Astrocyte (in vitro differentiated cells and primary cell): Measurements from ENCODE around the gene MAMLD1. TPM values are rescaled to one million over a fixed set of nuclear protein-coding genes. Genes with fewer than 3 reads are reported as not detected.

Source experiments
- DNase-seq: peaks from one replicate; pipeline ENCODE4 v3.0.0-alpha.2; 2010; ENCODE audit warnings: low read depth
- FAIRE-seq: peaks from 2 replicates; lab custom pipeline; 2011; peaks lifted over from hg19 to GRCh38; lab: Jason Lieb, UNC
- H2AFZ ChIP-seq: 2 replicates; pipeline ENCODE4 v1.6.0; 2012; ENCODE audit warnings: low read depth, low read length, inconsistent platforms
- H3K27ac ChIP-seq: 2 replicates; pipeline ENCODE4 v1.5.1; 2011; ENCODE audit warnings: low read depth, low read length, inconsistent platforms
- H3K27me3 ChIP-seq: 2 replicates; pipeline ENCODE4 v1.6.0; 2011; ENCODE audit warnings: low read length, inconsistent platforms; ENCODE audit not compliant: insufficient read depth
- H3K36me3 ChIP-seq: 2 replicates; pipeline ENCODE4 v1.5.1; 2011; ENCODE audit warnings: low read length, inconsistent platforms; ENCODE audit not compliant: insufficient read depth
- H3K4me1 ChIP-seq: 2 replicates; pipeline ENCODE4 v1.5.1; 2011; ENCODE audit warnings: low read length, inconsistent platforms; ENCODE audit not compliant: insufficient read depth
- H3K4me2 ChIP-seq: 2 replicates; pipeline ENCODE4 v1.6.0; 2012; ENCODE audit warnings: low read length, inconsistent platforms
- H3K4me3 ChIP-seq: 2 replicates; pipeline ENCODE4 v1.5.1; 2011; ENCODE audit warnings: low read depth, mild to moderate bottlenecking, low read length, inconsistent platforms; ENCODE audit not compliant: insufficient read depth
- H3K79me2 ChIP-seq: 2 replicates; pipeline ENCODE4 v1.6.0; 2012; ENCODE audit warnings: mild to moderate bottlenecking, low read length, inconsistent platforms; ENCODE audit not compliant: insufficient read depth
- H3K9ac ChIP-seq: 2 replicates; pipeline ENCODE4 v1.6.0; 2012; ENCODE audit warnings: mild to moderate bottlenecking, low read length, inconsistent platforms
- H3K9me3 ChIP-seq: 2 replicates; pipeline ENCODE4 v1.5.1; 2012; ENCODE audit warnings: low read depth, mild to moderate bottlenecking, low read length, inconsistent platforms; ENCODE audit not compliant: insufficient read depth
- H4K20me1 ChIP-seq: 2 replicates; pipeline ENCODE4 v1.6.0; 2012; ENCODE audit warnings: low read length, inconsistent platforms; ENCODE audit not compliant: insufficient read depth
- H3K27ac Mint-ChIP-seq: one replicate; pipeline ENCODE4 v1.8.0; 2021; ENCODE audit warnings: mild to moderate bottlenecking, mixed read lengths; ENCODE audit not compliant: unreplicated experiment
- H3K27me3 Mint-ChIP-seq: one replicate; pipeline ENCODE4 v1.8.0; 2021; ENCODE audit warnings: low read depth, mixed read lengths; ENCODE audit not compliant: unreplicated experiment
- H3K36me3 Mint-ChIP-seq: one replicate; pipeline ENCODE4 v1.8.0; 2021; ENCODE audit warnings: low read depth, mixed read lengths; ENCODE audit not compliant: unreplicated experiment
- H3K4me1 Mint-ChIP-seq: one replicate; pipeline ENCODE4 v1.8.0; 2021; ENCODE audit warnings: low read depth, mixed read lengths; ENCODE audit not compliant: unreplicated experiment
- H3K4me3 Mint-ChIP-seq: one replicate; pipeline ENCODE4 v1.8.0; 2021; ENCODE audit warnings: mild to moderate bottlenecking, moderate library complexity, mixed read lengths; ENCODE audit not compliant: unreplicated experiment
- H3K9me3 Mint-ChIP-seq: one replicate; pipeline ENCODE4 v1.8.0; 2021; ENCODE audit warnings: mild to moderate bottlenecking, mixed read lengths; ENCODE audit not compliant: unreplicated experiment
- EZH2 ChIP-seq: IDR thresholded peaks from 2 replicates; pipeline ENCODE4 v1.6.1; 2012; ENCODE audit warnings: mild to moderate bottlenecking, low read length, inconsistent platforms; ENCODE audit not compliant: insufficient read depth
- total RNA-seq: library from RNA; stranded (reverse); gene quantifications from 2 replicates; pipeline ENCODE4 v1.2.1, GENCODE V29; 2021
- TF ChIP-seq, protein P1 (sequence below): IDR thresholded peaks from 2 replicates; pipeline ENCODE4 v1.5.1; 2011; ENCODE audit warnings: low read depth, mild to moderate bottlenecking, inconsistent platforms, low read length, moderate library complexity; ENCODE audit not compliant: insufficient read depth

Gene MAMLD1
- total RNA-seq, 1 donor from 2014 or later: 6.6 TPM

DNA sequence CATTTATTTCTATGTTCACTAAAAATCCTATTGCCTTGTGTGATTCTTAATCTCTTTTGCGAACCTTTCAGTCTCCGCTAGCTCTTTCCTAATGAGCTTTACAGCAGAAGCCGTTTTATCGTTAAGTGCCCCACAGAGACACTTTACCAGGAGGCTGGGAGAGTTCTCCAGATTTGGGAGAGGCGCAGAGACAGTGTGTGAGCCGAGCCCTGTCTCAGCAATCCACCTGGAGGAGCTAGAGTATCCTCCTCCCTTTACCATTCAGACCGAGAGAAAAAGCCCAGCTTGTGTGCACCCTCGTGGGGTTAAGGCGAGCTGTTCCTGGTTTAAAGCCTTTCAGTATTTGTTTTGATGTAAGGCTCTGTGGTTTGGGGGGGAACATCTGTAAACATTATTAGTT lies 150.4 kb downstream of the MAMLD1 start:
- Mint-ChIP-seq H3K4me1 (peaks cover 2% of the 10 kb centered on the region), H3K4me3 (no peak overlapping the region), H3K27ac (no peak overlapping the region), H3K9me3 (no peaks in the 10 kb centered on the region), H3K27me3 (no peaks in the 10 kb centered on the region), H3K36me3 (no peaks in the 10 kb centered on the region)
- TF ChIP-seq EZH2: no peak
- TF ChIP-seq, protein P1, sequence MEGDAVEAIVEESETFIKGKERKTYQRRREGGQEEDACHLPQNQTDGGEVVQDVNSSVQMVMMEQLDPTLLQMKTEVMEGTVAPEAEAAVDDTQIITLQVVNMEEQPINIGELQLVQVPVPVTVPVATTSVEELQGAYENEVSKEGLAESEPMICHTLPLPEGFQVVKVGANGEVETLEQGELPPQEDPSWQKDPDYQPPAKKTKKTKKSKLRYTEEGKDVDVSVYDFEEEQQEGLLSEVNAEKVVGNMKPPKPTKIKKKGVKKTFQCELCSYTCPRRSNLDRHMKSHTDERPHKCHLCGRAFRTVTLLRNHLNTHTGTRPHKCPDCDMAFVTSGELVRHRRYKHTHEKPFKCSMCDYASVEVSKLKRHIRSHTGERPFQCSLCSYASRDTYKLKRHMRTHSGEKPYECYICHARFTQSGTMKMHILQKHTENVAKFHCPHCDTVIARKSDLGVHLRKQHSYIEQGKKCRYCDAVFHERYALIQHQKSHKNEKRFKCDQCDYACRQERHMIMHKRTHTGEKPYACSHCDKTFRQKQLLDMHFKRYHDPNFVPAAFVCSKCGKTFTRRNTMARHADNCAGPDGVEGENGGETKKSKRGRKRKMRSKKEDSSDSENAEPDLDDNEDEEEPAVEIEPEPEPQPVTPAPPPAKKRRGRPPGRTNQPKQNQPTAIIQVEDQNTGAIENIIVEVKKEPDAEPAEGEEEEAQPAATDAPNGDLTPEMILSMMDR: no peak
- DNase-seq (no peak), FAIRE-seq (peak; percentile 54)
- no peak overlapping the region for H3K27ac ChIP-seq
- H3K9ac ChIP-seq: no peak overlapping the region
- H3K36me3 ChIP-seq: no peaks in the 10 kb centered on the region
- H4K20me1 ChIP-seq: no peaks in the 10 kb centered on the region
- H3K9me3 ChIP-seq: no peaks in the 10 kb centered on the region
- H3K79me2 ChIP-seq: no peaks in the 10 kb centered on the region
- no peaks in the 10 kb centered on the region for H3K27me3 ChIP-seq
- no peak overlapping the region for H3K4me2 ChIP-seq
- H3K4me3 ChIP-seq: no peak overlapping the region
- peaks cover 5% of the 10 kb centered on the region for H3K4me1 ChIP-seq
- H2AFZ ChIP-seq: no peak overlapping the region

DNA sequence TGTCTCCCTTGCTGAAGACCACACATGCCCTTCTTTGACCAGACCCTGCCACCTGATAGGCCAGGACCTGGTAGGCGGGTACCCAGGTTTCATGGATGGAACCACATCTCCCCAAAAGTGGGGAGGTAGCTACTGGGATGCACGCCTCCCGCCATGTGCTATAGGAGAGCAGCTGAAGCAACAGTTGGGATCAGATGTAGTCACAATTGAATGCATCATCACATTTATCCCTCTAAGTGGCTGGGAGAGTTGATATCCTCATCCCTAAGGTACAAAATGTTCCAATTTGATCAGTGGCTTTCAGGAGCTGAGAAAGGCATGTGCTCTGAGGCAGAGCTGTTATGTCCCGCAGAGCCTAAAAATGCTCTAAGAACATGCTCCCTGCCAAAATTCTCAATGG lies 151.3 kb downstream of the MAMLD1 start:
- Mint-ChIP-seq H3K27me3 (no peaks in the 10 kb centered on the region), H3K4me1 (peaks cover 2% of the 10 kb centered on the region), H3K27ac (no peak overlapping the region), H3K4me3 (no peak overlapping the region), H3K9me3 (no peaks in the 10 kb centered on the region), H3K36me3 (no peaks in the 10 kb centered on the region)
- no peak overlapping the region for H2AFZ ChIP-seq
- no peak overlapping the region for H3K4me2 ChIP-seq
- H3K36me3 ChIP-seq: no peaks in the 10 kb centered on the region
- H3K79me2 ChIP-seq: no peaks in the 10 kb centered on the region
- no peak overlapping the region for H3K27ac ChIP-seq
- no peak overlapping the region for H3K4me3 ChIP-seq
- no peaks in the 10 kb centered on the region for H4K20me1 ChIP-seq
- H3K9ac ChIP-seq: no peak overlapping the region
- no peak for DNase-seq
- FAIRE-seq: peak; percentile 72
- TF ChIP-seq, protein P1: no peak
- no peak for TF ChIP-seq EZH2
- H3K9me3 ChIP-seq: no peaks in the 10 kb centered on the region
- H3K4me1 ChIP-seq: no peaks in the 10 kb centered on the region
- no peaks in the 10 kb centered on the region for H3K27me3 ChIP-seq

DNA sequence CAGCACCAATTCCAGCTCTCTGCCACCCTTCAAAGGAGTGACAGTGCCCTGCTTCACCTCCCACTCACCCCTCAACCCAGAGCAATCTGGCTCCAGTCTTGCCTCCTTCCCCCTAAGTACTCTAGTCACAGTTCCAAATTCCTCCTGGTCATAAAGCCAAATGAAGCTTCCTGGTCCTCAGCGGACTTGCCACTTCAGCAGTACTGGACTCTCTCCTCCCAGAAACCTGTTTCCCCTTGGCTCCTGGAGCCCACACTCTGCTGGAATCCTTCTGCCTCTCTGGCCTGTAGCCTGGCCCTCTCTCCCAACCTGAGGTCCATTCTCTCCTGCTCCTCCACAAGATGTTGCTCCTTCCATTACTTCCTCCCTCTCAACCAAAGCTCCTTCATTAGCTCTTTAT lies 152.7 kb downstream of the MAMLD1 start:
- no peak for FAIRE-seq
- Histone ChIP-seq H3K9me3 (no peaks in the 10 kb centered on the region), H3K27me3 (no peaks in the 10 kb centered on the region), H3K4me3 (no peak overlapping the region), H3K4me2 (no peak overlapping the region), H3K9ac (no peak overlapping the region), H3K36me3 (no peaks in the 10 kb centered on the region), H3K4me1 (no peaks in the 10 kb centered on the region), H3K27ac (no peak overlapping the region), H4K20me1 (no peaks in the 10 kb centered on the region), H3K79me2 (no peaks in the 10 kb centered on the region), H2AFZ (no peak overlapping the region)
- H3K27me3 Mint-ChIP-seq: no peaks in the 10 kb centered on the region
- peaks cover 2% of the 10 kb centered on the region for H3K4me1 Mint-ChIP-seq
- TF ChIP-seq, protein P1: no peak
- no peak for TF ChIP-seq EZH2
- H3K36me3 Mint-ChIP-seq: no peaks in the 10 kb centered on the region
- H3K4me3 Mint-ChIP-seq: no peak overlapping the region
- no peaks in the 10 kb centered on the region for H3K9me3 Mint-ChIP-seq
- no peak for DNase-seq
- H3K27ac Mint-ChIP-seq: no peak overlapping the region
